ENCODE results near the gene KIAA1671.

DNA sequence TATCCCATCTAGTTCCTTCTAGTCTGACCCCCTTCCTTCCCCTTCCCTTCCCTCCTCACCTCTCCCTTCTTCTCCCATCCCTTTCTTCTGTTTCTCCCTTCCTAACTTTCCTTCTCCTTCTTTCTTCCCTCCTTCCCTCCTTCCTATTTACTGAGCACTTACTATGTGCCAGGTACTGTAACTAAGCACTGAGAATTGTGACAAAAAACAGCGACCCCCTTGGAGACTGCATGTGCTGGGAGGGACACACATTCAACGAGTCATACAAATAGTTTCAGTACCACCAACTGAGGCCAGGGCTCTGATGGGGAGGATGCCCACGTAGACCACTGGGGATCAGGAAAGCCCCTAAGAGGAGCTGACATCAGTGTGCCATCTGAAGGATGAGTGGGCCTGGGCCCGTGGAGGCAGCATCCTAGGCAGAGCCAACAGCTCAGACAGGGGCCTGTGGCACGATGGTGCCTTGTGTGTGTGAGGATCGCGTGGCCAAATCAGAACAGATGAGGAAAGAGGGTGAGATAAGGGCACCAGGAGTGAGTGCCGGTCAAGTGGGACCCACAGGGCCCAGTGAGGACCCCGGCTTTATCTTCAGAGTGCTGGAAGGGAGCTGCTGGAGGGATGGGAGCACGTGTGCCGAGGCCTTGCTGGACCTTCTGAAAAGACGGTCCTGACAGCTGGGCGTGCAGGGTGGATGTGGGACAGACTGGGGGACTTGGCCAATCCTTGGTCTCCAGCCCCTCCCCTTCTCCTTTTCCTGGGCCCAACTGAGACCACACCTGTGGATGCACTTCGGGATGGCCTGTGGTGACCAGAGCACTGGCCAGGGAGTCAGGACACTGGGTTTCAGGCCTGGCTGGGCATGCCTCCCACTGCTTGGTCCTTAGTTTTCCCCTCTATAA lies 208.8 kb downstream of the KIAA1671 start:
- TF ChIP-seq EP300 (IDR thresholded peaks at IDR 0.05; ENCODE audit: low read depth in 2 of 2, low read length in 2 of 2): no peak
- TF ChIP-seq EP300 (CRISPR knock-in tag; IDR thresholded peaks at IDR 0.05; ENCODE audit: borderline replicate concordance): no peak
- TF ChIP-seq, protein P1, sequence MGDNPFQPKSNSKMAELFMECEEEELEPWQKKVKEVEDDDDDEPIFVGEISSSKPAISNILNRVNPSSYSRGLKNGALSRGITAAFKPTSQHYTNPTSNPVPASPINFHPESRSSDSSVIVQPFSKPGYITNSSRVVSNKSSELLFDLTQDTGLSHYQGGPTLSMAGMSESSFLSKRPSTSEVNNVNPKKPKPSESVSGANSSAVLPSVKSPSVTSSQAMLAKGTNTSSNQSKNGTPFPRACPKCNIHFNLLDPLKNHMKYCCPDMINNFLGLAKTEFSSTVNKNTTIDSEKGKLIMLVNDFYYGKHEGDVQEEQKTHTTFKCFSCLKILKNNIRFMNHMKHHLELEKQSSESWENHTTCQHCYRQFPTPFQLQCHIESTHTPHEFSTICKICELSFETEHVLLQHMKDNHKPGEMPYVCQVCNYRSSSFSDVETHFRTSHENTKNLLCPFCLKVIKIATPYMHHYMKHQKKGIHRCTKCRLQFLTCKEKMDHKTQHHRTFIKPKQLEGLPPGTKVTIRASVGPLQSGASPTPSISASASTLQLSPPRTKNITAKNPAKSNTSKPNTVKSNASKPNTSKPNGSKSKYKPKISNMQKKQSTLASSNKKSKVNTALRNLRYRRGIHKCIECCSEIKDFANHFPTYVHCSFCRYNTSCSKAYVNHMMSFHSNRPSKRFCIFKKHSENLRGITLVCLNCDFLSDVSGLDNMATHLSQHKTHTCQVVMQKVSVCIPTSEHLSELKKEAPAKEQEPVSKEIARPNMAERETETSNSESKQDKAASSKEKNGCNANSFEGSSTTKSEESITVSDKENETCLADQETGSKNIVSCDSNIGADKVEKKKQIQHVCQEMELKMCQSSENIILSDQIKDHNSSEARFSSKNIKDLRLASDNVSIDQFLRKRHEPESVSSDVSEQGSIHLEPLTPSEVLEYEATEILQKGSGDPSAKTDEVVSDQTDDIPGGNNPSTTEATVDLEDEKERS (CRISPR knock-in tag; IDR thresholded peaks at IDR 0.05): no peak
- TF ChIP-seq ZNF572 (CRISPR knock-in tag; IDR thresholded peaks at IDR 0.05): no peak
- TF ChIP-seq MEIS1 (CRISPR knock-in tag; IDR thresholded peaks at IDR 0.05; ENCODE audit: borderline replicate concordance): no peak
- TF ChIP-seq REST (IDR thresholded peaks at IDR 0.05; ENCODE audit: borderline replicate concordance in 1 of 2, low read depth in 1 of 2, low read length in 2 of 2): no peak
- TF ChIP-seq RAD21 (CRISPR knock-in tag; IDR thresholded peaks at IDR 0.05): no peak
- TF ChIP-seq ZZZ3 (CRISPR knock-in tag; IDR thresholded peaks at IDR 0.05; ENCODE audit: borderline replicate concordance): no peak
- no peak for TF ChIP-seq SMYD3 (CRISPR knock-in tag; IDR thresholded peaks at IDR 0.05)
- no peak for TF ChIP-seq ZNF101 (CRISPR knock-in tag; IDR thresholded peaks at IDR 0.05; ENCODE audit: borderline replicate concordance, low read depth)
- no peak for TF ChIP-seq MAFK (conservative IDR thresholded peaks at IDR 0.05 in 1 of 2, IDR thresholded peaks at IDR 0.05 in 1 of 2; ENCODE audit: low read length in 2 of 2)
- TF ChIP-seq TBP (CRISPR knock-in tag; IDR thresholded peaks at IDR 0.05): no peak
- TF ChIP-seq FOXP4 (CRISPR knock-in tag; IDR thresholded peaks at IDR 0.05): no peak
- TF ChIP-seq DPF2 (CRISPR knock-in tag; IDR thresholded peaks at IDR 0.05; ENCODE audit: borderline replicate concordance, low read depth): no peak
- no peak for TF ChIP-seq TARDBP (CRISPR knock-in tag; IDR thresholded peaks at IDR 0.05)
